Smooth muscle cell (in vitro differentiated cells): ENCODE measurements around the gene ELFN2. TPM values are rescaled to one million over a fixed set of nuclear protein-coding genes. Genes with fewer than 3 reads are reported as not detected.

Experiments
- DNase-seq: peaks from one replicate; lab custom pipeline; 2025; ENCODE audit not compliant: unreplicated experiment; lab: John Stamatoyannopoulos, UW
- H2AFZ ChIP-seq: fragments of 200-600 bp; sonication (generic); 2 replicates; pipeline ENCODE4 v1.6.0; 2016; ENCODE audit warnings: antibody characterized with exemption, low read depth, mild to moderate bottlenecking
- H3F3A ChIP-seq: fragments of 200-600 bp; sonication (generic); 2 replicates; pipeline ENCODE4 v1.6.0; 2017; ENCODE audit warnings: antibody characterized with exemption, low read depth
- H3K27ac ChIP-seq: fragments of 200-600 bp; sonication (generic); 2 replicates; pipeline ENCODE4 v1.5.1; 2016; ENCODE audit warnings: low read depth, mild to moderate bottlenecking
- H3K27me3 ChIP-seq: fragments of 200-600 bp; sonication (generic); 2 replicates; pipeline ENCODE4 v1.6.1; 2016; ENCODE audit warnings: low read depth, mild to moderate bottlenecking
- H3K36me3 ChIP-seq: fragments of 200-600 bp; sonication (generic); 2 replicates; pipeline ENCODE4 v1.5.1; 2016; ENCODE audit warnings: low read depth
- H3K4me1 ChIP-seq: fragments of 200-600 bp; sonication (generic); 2 replicates; pipeline ENCODE4 v1.5.1; 2016; ENCODE audit warnings: low read depth
- H3K4me2 ChIP-seq: fragments of 200-600 bp; sonication (generic); 2 replicates; pipeline ENCODE4 v1.6.0; 2016; ENCODE audit warnings: mild to moderate bottlenecking
- H3K4me3 ChIP-seq: fragments of 200-600 bp; sonication (generic); 2 replicates; pipeline ENCODE4 v1.5.1; 2016; ENCODE audit warnings: mild to moderate bottlenecking
- H3K79me2 ChIP-seq: fragments of 200-600 bp; sonication (generic); 2 replicates; pipeline ENCODE4 v1.6.0; 2016; ENCODE audit warnings: low read depth, mild to moderate bottlenecking
- H3K9ac ChIP-seq: fragments of 200-600 bp; sonication (generic); 2 replicates; pipeline ENCODE4 v1.6.0; 2016; ENCODE audit warnings: low read depth
- H3K9me3 ChIP-seq: fragments of 200-600 bp; sonication (generic); replicated peaks from 2 replicates; pipeline ENCODE4 v1.5.1; 2016; ENCODE audit warnings: low read depth
- H4K20me1 ChIP-seq: fragments of 200-600 bp; sonication (generic); 2 replicates; pipeline ENCODE4 v1.6.0; 2016; ENCODE audit warnings: low read depth
- WGBS: methylation state at CpG from one replicate; pipeline ENCODE4 v1.1.7; 2016; ENCODE audit warnings: low lambda C conversion rate; 5-methylcytosine and 5-hydroxymethylcytosine counted together
- polyA plus RNA-seq: library from polyadenylated mRNA; unstranded; fragments of >200 nt; fragmentation: Nextera tagmentation; extraction: Ambion mirVana; gene quantifications from 2 replicates; pipeline ENCODE4 v1.2.1, GENCODE V29; 2016
- total RNA-seq: library from RNA; depleted of rRNA; stranded (reverse); fragments of >200 nt; gene quantifications from 2 replicates; pipeline ENCODE4 v1.2.3, GENCODE V29; 2014
- TF ChIP-seq, protein P1 (sequence below): fragments of 200-600 bp; sonication (generic); IDR thresholded peaks from 2 replicates; pipeline ENCODE4 v1.5.1; 2017; ENCODE audit warnings: borderline replicate concordance, mild to moderate bottlenecking, antibody characterized with exemption; ENCODE audit not compliant: insufficient read depth, poor library complexity, severe bottlenecking

Gene ELFN2
- total and polyA plus RNA-seq, 2 experiments from 2014 or later, result 0.63 to 1.3 TPM

DNA sequence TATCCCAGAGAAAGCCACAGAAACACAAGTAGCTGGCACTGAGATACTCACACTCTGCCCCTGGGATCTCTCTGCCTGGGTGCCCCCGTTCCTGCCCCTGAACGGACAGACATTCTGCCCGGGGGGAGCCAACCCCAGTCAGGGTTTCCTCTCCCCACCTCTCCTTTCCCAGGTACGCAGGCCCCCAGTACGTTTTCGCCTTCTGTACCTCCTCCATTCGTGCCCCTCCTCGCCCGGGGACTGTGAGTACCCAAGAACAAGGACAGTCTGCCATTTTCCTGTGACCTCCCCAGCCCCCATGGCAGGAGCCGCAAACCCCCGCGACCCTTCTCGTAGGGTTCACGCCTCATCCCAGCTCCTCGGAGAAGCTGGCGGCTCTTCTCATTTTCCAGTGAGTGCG is 29.1 kb upstream of the ELFN2 start:
- Histone ChIP-seq H3K4me2 (peak overlapping the region; percentile 76), H3K36me3 (no peaks in the 10 kb centered on the region), H3K27ac (no peak overlapping the region), H3K4me3 (no peak overlapping the region), H2AFZ (no peak overlapping the region), H3K4me1 (peaks cover 15% of the 10 kb centered on the region), H3K27me3 (peaks cover 6% of the 10 kb centered on the region), H3K9ac (no peak overlapping the region), H3F3A (peaks cover 6% of the 10 kb centered on the region), H3K79me2 (no peaks in the 10 kb centered on the region), H4K20me1 (no peaks in the 10 kb centered on the region), H3K9me3 (no peaks in the 10 kb centered on the region)
- DNase-seq, result no peak
- TF ChIP-seq, protein P1, sequence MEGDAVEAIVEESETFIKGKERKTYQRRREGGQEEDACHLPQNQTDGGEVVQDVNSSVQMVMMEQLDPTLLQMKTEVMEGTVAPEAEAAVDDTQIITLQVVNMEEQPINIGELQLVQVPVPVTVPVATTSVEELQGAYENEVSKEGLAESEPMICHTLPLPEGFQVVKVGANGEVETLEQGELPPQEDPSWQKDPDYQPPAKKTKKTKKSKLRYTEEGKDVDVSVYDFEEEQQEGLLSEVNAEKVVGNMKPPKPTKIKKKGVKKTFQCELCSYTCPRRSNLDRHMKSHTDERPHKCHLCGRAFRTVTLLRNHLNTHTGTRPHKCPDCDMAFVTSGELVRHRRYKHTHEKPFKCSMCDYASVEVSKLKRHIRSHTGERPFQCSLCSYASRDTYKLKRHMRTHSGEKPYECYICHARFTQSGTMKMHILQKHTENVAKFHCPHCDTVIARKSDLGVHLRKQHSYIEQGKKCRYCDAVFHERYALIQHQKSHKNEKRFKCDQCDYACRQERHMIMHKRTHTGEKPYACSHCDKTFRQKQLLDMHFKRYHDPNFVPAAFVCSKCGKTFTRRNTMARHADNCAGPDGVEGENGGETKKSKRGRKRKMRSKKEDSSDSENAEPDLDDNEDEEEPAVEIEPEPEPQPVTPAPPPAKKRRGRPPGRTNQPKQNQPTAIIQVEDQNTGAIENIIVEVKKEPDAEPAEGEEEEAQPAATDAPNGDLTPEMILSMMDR, result no peak
- 91% methylated on average over 17 of the region's 17 CpGs for WGBS

DNA sequence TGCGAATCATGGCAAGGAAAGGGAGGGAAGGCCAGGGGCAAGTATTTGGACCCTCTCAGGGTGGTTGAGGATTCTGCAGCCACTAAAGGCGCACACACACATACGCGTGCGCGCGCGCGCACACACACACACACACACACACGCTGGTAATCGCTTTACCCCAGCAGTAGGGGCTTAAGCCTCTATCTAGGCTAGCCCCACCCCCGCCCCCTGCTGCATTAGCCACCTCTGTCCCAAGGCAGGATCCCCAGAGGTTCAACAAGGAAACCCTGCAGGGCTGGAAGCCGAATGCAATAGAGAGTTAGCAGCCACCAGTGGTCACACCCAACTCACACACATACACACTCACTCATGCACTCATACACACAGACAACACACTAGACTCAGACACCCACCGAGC is 28.6 kb upstream of the ELFN2 start:
- Histone ChIP-seq H3K4me1 (peaks cover 15% of the 10 kb centered on the region), H4K20me1 (no peaks in the 10 kb centered on the region), H2AFZ (no peak overlapping the region), H3K36me3 (no peaks in the 10 kb centered on the region), H3K9me3 (no peaks in the 10 kb centered on the region), H3K4me3 (no peak overlapping the region), H3K79me2 (no peaks in the 10 kb centered on the region), H3K27ac (peak overlapping the region; percentile 98), H3K9ac (no peak overlapping the region), H3F3A (peaks cover 6% of the 10 kb centered on the region), H3K4me2 (peak overlapping the region; percentile 76), H3K27me3 (peaks cover 6% of the 10 kb centered on the region)
- WGBS, result 77% methylated on average over 14 of the region's 14 CpGs
- TF ChIP-seq, protein P1, result no peak
- DNase-seq, result no peak

DNA sequence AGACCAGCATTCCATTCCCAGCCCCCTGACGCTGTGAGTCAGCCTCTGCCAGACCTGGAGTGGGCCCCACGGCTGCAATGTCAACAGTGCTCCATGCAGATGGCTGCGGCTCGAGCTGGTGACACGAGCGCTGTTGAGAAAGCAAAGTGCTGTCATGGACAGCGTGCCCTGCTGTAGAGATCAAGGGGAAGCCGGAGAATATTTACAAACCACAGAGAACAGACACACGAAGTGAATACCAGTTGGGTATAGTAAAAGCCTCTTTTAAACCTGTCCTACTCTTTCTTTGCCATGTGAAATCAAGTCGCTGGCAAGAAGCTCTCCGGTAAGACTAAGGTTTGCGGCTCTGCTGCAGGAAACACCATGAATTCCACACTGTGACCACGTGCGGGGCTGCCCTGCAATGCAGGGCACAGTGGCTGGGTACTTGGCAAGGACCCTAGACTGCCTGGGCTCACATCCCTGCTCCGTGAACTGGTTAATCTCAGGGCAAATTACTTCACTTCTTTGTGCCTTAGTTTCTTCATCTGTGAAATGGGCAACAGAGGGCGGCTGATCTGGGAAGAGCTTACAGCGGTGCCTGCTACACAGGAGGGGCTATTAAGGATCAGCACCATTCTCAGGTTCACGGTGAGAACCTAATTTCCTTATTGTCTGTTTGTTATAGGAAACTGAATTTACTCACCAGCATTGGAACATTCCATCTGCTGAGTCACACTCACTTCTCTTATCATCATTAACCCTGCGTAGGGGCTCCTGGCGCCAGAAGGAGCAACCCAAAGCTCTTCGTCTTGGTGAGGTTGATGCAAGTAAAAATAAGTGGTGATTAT is 27.8 kb upstream of the ELFN2 start:
- Histone ChIP-seq H4K20me1 (no peaks in the 10 kb centered on the region), H3K36me3 (no peaks in the 10 kb centered on the region), H3K9me3 (no peaks in the 10 kb centered on the region), H3K4me3 (no peak overlapping the region), H3F3A (peaks cover 6% of the 10 kb centered on the region), H3K27ac (peak overlapping the region; percentile 98), H3K9ac (peak overlapping the region; percentile 86), H2AFZ (no peak overlapping the region), H3K27me3 (peaks cover 6% of the 10 kb centered on the region), H3K4me2 (peak overlapping the region; percentile 76), H3K4me1 (peaks cover 15% of the 10 kb centered on the region), H3K79me2 (no peaks in the 10 kb centered on the region)
- DNase-seq, result peak; percentile 43
- 14% methylated on average over 21 of the region's 21 CpGs for WGBS
- TF ChIP-seq, protein P1, result no peak

DNA sequence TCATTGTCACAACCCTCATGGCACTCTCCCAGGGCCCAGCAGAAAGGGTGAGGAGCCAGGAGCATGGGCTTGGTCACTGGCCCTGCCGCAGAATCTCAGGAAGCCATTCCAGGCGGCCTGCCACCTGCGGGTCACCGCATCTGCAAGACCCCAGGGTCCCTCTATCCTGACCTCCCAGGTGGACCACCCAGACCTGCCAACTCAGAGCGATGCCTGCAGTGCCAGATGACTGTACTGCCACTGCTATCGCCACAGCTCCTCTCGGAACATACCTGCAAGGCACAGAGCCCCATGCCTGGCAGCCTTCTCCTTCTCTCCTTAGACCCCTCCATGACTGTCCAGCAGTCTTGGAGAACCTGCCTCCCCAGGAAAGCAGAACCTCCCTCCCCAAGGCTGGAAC is 26.4 kb upstream of the ELFN2 start:
- H4K20me1 ChIP-seq, result no peaks in the 10 kb centered on the region
- WGBS, result 98% methylated on average over 7 of the region's 7 CpGs
- peaks cover 6% of the 10 kb centered on the region for H3F3A ChIP-seq
- no peak overlapping the region for H3K4me3 ChIP-seq
- no peak overlapping the region for H3K4me2 ChIP-seq
- no peak overlapping the region for H3K9ac ChIP-seq
- H3K27me3 ChIP-seq, result peaks cover 6% of the 10 kb centered on the region
- H3K79me2 ChIP-seq, result no peaks in the 10 kb centered on the region
- no peak overlapping the region for H3K27ac ChIP-seq
- no peak for DNase-seq
- H2AFZ ChIP-seq, result no peak overlapping the region
- no peaks in the 10 kb centered on the region for H3K36me3 ChIP-seq
- peaks cover 15% of the 10 kb centered on the region for H3K4me1 ChIP-seq
- TF ChIP-seq, protein P1, result no peak
- no peaks in the 10 kb centered on the region for H3K9me3 ChIP-seq
